HEK293 (cell line): Measurements from ENCODE around the gene PCDH19.

Experiments used
- HOXA7 ChIP-seq: sonication (generic); formaldehyde crosslinking; IDR thresholded peaks from 2 replicates; pipeline ENCODE4 v1.8.1; 2022; ENCODE audit warnings: missing genetic modification reagents, borderline replicate concordance
- KLF7 ChIP-seq: fragments of 450-650 bp; formaldehyde crosslinking; IDR thresholded peaks from 2 replicates; pipeline ENCODE4 v1.5.1; 2016; ENCODE audit warnings: missing biosample characterization, missing genetic modification characterization, borderline replicate concordance
- KLF8 ChIP-seq: fragments of 450-650 bp; formaldehyde crosslinking; IDR thresholded peaks from 2 replicates; pipeline ENCODE4 v1.5.1; 2016; ENCODE audit warnings: missing biosample characterization, missing genetic modification characterization
- OSR2 ChIP-seq: fragments of 450-650 bp; formaldehyde crosslinking; IDR thresholded peaks from 2 replicates; pipeline ENCODE4 v1.5.1; 2016; ENCODE audit warnings: missing biosample characterization, missing genetic modification characterization
- SCRT2 ChIP-seq: fragments of 450-650 bp; formaldehyde crosslinking; IDR thresholded peaks from 2 replicates; pipeline ENCODE4 v1.5.1; 2016; ENCODE audit warnings: missing biosample characterization, missing genetic modification characterization
- TCF7L2 ChIP-seq: IDR thresholded peaks from 2 replicates; pipeline ENCODE4 v1.6.1; 2011; ENCODE audit warnings: low read depth, mild to moderate bottlenecking, inconsistent platforms, low read length, moderate library complexity, borderline replicate concordance
- TRIM28 ChIP-seq: IDR thresholded peaks from 2 replicates; pipeline ENCODE4 v1.6.1; 2011; ENCODE audit warnings: low read length, control low read depth, borderline replicate concordance
- YY2 ChIP-seq: fragments of 450-650 bp; formaldehyde crosslinking; IDR thresholded peaks from 2 replicates; pipeline ENCODE4 v1.5.1; 2016; ENCODE audit warnings: missing biosample characterization, missing genetic modification characterization
- ZBTB20 ChIP-seq: fragments of 450-650 bp; formaldehyde crosslinking; IDR thresholded peaks from 2 replicates; pipeline ENCODE4 v1.5.1; 2016; ENCODE audit warnings: missing biosample characterization, missing genetic modification characterization
- ZNF10 ChIP-seq: fragments of 450-650 bp; formaldehyde crosslinking; IDR thresholded peaks from 2 replicates; pipeline ENCODE4 v1.5.1; 2017; ENCODE audit warnings: missing biosample characterization, missing genetic modification characterization
- ZNF112 ChIP-seq: fragments of 450-650 bp; formaldehyde crosslinking; IDR thresholded peaks from 2 replicates; pipeline ENCODE4 v1.5.0; 2017; ENCODE audit warnings: missing biosample characterization, missing genetic modification characterization
- ZNF114 ChIP-seq: fragments of 450-650 bp; formaldehyde crosslinking; IDR thresholded peaks from 2 replicates; pipeline ENCODE4 v1.5.0; 2017; ENCODE audit warnings: missing biosample characterization, missing genetic modification characterization
- ZNF138 ChIP-seq: fragments of 450-650 bp; formaldehyde crosslinking; IDR thresholded peaks from 2 replicates; pipeline ENCODE4 v1.5.1; 2016; ENCODE audit warnings: missing biosample characterization, missing genetic modification characterization, borderline replicate concordance
- ZNF16 ChIP-seq: fragments of 450-650 bp; formaldehyde crosslinking; IDR thresholded peaks from 2 replicates; pipeline ENCODE4 v1.5.1; 2016; ENCODE audit warnings: low read depth, missing biosample characterization, missing genetic modification characterization
- ZNF202 ChIP-seq: fragments of 450-650 bp; formaldehyde crosslinking; IDR thresholded peaks from 2 replicates; pipeline ENCODE4 v1.5.1; 2016; ENCODE audit warnings: missing biosample characterization, missing genetic modification characterization, borderline replicate concordance
- ZNF266 ChIP-seq: fragments of 450-650 bp; formaldehyde crosslinking; IDR thresholded peaks from 2 replicates; pipeline ENCODE4 v1.5.1; 2016; ENCODE audit warnings: missing biosample characterization, missing genetic modification characterization, low read depth
- ZNF354C ChIP-seq: fragments of 450-650 bp; formaldehyde crosslinking; IDR thresholded peaks from 2 replicates; pipeline ENCODE4 v1.5.1; 2016; ENCODE audit warnings: missing biosample characterization, missing genetic modification characterization, low read depth, borderline replicate concordance
- ZNF48 ChIP-seq: fragments of 450-650 bp; formaldehyde crosslinking; IDR thresholded peaks from 2 replicates; pipeline ENCODE4 v1.5.1; 2016; ENCODE audit warnings: missing biosample characterization, missing genetic modification characterization
- ZNF514 ChIP-seq: fragments of 450-650 bp; formaldehyde crosslinking; IDR thresholded peaks from 2 replicates; pipeline ENCODE4 v1.5.1; 2016; ENCODE audit warnings: missing biosample characterization, missing genetic modification characterization
- ZNF664 ChIP-seq: fragments of 450-650 bp; formaldehyde crosslinking; IDR thresholded peaks from 2 replicates; pipeline ENCODE4 v1.5.1; 2016; ENCODE audit warnings: missing biosample characterization, missing genetic modification characterization
- ZNF701 ChIP-seq: fragments of 450-650 bp; formaldehyde crosslinking; IDR thresholded peaks from 2 replicates; pipeline ENCODE4 v1.5.1; 2016; ENCODE audit warnings: missing biosample characterization, missing genetic modification characterization
- ZNF76 ChIP-seq: fragments of 450-650 bp; formaldehyde crosslinking; IDR thresholded peaks from 2 replicates; pipeline ENCODE4; 2016; ENCODE audit warnings: low read depth, missing biosample characterization, missing genetic modification characterization, borderline replicate concordance
- ZNF785 ChIP-seq: fragments of 450-650 bp; formaldehyde crosslinking; IDR thresholded peaks from 2 replicates; pipeline ENCODE4 v1.5.1; 2016; ENCODE audit warnings: missing biosample characterization, missing genetic modification characterization
- ZNF830 ChIP-seq: fragments of 450-650 bp; IDR thresholded peaks from 2 replicates; pipeline ENCODE4 v1.5.0; 2018; ENCODE audit warnings: missing biosample characterization, missing genetic modification characterization, low read depth, mild to moderate bottlenecking, moderate library complexity
- ZNF837 ChIP-seq: fragments of 450-650 bp; formaldehyde crosslinking; IDR thresholded peaks from 2 replicates; pipeline ENCODE4 v1.5.1; 2016; ENCODE audit warnings: missing biosample characterization, missing genetic modification characterization
- ZSCAN30 ChIP-seq: fragments of 450-650 bp; IDR thresholded peaks from 2 replicates; pipeline ENCODE4 v1.5.1; 2018; ENCODE audit warnings: missing biosample characterization, mild to moderate bottlenecking, missing genetic modification characterization, moderate library complexity
- TF ChIP-seq, protein P1 (sequence below): fragments of 450-650 bp; formaldehyde crosslinking; IDR thresholded peaks from 2 replicates; pipeline ENCODE4 v1.5.1; 2016; ENCODE audit warnings: missing biosample characterization, missing genetic modification characterization
- TF ChIP-seq, protein P2 (sequence below): fragments of 450-650 bp; formaldehyde crosslinking; IDR thresholded peaks from 2 replicates; pipeline ENCODE4 v1.5.1; 2017; ENCODE audit warnings: missing biosample characterization, missing genetic modification characterization
- TF ChIP-seq, protein P3 (sequence below): fragments of 450-650 bp; formaldehyde crosslinking; IDR thresholded peaks from 2 replicates; pipeline ENCODE4 v1.5.1; 2017; ENCODE audit warnings: missing biosample characterization, missing genetic modification characterization
- TF ChIP-seq, protein P4 (sequence below): fragments of 450-650 bp; formaldehyde crosslinking; optimal IDR thresholded peaks from 2 replicates; pipeline ENCODE3; 2016; ENCODE audit warnings: missing biosample characterization, mild to moderate bottlenecking, missing genetic modification characterization
- TF ChIP-seq, protein P5 (sequence below): IDR thresholded peaks from 2 replicates; pipeline ENCODE4 v1.6.1; 2011; ENCODE audit warnings: mild to moderate bottlenecking, low read depth, low read length, borderline replicate concordance

Gene PCDH19

DNA sequence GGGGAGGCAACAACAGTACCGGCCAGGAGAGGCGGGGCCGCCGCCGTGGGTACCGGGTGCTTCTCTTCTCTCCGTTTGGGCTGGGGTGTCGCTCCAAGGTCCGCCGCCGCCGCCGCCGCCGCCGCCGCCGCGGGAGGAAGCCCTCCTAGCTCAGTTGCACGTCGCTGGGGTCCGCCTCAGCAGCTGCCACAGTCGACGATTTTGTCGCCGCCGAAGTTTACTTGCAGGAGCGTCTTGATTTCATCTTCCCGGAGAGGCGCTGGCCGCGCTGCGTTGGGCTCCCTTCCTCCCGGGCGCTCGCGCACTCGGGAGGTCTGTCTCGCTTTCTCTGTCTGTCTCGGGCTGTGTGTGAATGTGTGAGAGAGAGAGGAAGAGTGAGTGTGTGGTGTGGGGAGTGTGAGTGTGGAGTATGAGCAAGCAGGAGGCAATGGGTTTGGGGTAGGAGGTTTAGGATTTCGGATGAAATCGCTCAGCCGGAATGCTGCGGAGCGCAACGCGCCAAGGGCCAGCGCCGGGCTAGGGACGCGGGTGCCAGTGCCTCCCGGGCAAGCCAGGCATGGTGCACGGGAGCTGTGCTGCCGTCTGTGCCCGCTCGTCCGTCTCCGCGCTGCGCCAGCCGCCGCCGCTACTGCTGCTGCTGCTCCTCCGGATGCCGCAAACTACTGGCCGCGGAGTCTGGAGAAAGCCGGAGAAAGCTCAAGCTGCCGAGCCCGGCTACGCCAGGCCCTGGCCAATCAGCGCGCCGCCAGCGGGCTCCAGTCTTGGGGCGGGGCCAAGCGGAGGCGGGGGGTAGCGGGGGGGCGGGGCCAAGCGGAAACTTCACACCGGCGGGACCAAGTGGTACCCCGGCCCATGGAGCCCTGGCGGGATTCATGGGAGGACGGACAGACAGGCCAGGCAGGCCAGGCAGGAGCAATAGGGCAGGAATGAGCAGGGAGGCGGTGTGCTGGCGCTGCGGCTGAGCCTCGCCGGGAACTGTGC lies at the start of gene PCDH19 (continued):
- TF ChIP-seq, protein P1, sequence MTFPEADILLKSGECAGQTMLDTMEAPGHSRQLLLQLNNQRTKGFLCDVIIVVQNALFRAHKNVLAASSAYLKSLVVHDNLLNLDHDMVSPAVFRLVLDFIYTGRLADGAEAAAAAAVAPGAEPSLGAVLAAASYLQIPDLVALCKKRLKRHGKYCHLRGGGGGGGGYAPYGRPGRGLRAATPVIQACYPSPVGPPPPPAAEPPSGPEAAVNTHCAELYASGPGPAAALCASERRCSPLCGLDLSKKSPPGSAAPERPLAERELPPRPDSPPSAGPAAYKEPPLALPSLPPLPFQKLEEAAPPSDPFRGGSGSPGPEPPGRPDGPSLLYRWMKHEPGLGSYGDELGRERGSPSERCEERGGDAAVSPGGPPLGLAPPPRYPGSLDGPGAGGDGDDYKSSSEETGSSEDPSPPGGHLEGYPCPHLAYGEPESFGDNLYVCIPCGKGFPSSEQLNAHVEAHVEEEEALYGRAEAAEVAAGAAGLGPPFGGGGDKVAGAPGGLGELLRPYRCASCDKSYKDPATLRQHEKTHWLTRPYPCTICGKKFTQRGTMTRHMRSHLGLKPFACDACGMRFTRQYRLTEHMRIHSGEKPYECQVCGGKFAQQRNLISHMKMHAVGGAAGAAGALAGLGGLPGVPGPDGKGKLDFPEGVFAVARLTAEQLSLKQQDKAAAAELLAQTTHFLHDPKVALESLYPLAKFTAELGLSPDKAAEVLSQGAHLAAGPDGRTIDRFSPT, result 0 out of 2 replicates have a peak, but pooled peaks have one; percentile 15
- 0 out of 2 replicates have a peak, but pooled peaks have one; percentile 29 for TF ChIP-seq ZNF785 (tag by site-specific recombination)
- TF ChIP-seq ZSCAN30 (tag by site-specific recombination), result no peak
- TF ChIP-seq ZNF701 (tag by site-specific recombination), result no peak
- TF ChIP-seq ZBTB20, result peak; percentile 66; the same call in 1 of the 2 replicates
- TF ChIP-seq ZNF664 (tag by site-specific recombination), result no peak
- TF ChIP-seq ZNF114 (tag by site-specific recombination), result no peak
- no peak for TF ChIP-seq ZNF514 (tag by site-specific recombination)
- TF ChIP-seq ZNF830 (tag by site-specific recombination), result no peak
- TF ChIP-seq, protein P2, sequence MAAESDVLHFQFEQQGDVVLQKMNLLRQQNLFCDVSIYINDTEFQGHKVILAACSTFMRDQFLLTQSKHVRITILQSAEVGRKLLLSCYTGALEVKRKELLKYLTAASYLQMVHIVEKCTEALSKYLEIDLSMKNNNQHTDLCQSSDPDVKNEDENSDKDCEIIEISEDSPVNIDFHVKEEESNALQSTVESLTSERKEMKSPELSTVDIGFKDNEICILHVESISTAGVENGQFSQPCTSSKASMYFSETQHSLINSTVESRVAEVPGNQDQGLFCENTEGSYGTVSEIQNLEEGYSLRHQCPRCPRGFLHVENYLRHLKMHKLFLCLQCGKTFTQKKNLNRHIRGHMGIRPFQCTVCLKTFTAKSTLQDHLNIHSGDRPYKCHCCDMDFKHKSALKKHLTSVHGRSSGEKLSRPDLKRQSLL (tag by site-specific recombination), result peak; percentile 85
- no peak for TF ChIP-seq ZNF202
- TF ChIP-seq ZNF112, result no peak
- peak; percentile 95 for TF ChIP-seq OSR2
- TF ChIP-seq, protein P3, sequence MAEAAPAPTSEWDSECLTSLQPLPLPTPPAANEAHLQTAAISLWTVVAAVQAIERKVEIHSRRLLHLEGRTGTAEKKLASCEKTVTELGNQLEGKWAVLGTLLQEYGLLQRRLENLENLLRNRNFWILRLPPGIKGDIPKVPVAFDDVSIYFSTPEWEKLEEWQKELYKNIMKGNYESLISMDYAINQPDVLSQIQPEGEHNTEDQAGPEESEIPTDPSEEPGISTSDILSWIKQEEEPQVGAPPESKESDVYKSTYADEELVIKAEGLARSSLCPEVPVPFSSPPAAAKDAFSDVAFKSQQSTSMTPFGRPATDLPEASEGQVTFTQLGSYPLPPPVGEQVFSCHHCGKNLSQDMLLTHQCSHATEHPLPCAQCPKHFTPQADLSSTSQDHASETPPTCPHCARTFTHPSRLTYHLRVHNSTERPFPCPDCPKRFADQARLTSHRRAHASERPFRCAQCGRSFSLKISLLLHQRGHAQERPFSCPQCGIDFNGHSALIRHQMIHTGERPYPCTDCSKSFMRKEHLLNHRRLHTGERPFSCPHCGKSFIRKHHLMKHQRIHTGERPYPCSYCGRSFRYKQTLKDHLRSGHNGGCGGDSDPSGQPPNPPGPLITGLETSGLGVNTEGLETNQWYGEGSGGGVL, result peak; percentile 34
- no peak for TF ChIP-seq ZNF354C (tag by site-specific recombination)
- TF ChIP-seq, protein P4, sequence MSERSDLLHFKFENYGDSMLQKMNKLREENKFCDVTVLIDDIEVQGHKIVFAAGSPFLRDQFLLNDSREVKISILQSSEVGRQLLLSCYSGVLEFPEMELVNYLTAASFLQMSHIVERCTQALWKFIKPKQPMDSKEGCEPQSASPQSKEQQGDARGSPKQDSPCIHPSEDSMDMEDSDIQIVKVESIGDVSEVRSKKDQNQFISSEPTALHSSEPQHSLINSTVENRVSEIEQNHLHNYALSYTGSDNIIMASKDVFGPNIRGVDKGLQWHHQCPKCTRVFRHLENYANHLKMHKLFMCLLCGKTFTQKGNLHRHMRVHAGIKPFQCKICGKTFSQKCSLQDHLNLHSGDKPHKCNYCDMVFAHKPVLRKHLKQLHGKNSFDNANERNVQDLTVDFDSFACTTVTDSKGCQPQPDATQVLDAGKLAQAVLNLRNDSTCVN (tag by site-specific recombination), result peak; percentile 70
- no peak for TF ChIP-seq ZNF837
- TF ChIP-seq ZNF76 (tag by site-specific recombination), result no peak
- TF ChIP-seq TRIM28, result no peak
- no peak for TF ChIP-seq ZNF10
- TF ChIP-seq HOXA7, result no peak
- no peak for TF ChIP-seq TCF7L2
- TF ChIP-seq KLF8 (tag by site-specific recombination), result no peak
- TF ChIP-seq, protein P5, sequence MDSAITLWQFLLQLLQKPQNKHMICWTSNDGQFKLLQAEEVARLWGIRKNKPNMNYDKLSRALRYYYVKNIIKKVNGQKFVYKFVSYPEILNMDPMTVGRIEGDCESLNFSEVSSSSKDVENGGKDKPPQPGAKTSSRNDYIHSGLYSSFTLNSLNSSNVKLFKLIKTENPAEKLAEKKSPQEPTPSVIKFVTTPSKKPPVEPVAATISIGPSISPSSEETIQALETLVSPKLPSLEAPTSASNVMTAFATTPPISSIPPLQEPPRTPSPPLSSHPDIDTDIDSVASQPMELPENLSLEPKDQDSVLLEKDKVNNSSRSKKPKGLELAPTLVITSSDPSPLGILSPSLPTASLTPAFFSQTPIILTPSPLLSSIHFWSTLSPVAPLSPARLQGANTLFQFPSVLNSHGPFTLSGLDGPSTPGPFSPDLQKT, result no peak
- no peak for TF ChIP-seq KLF7 (tag by site-specific recombination)
- TF ChIP-seq ZNF266 (tag by site-specific recombination), result no peak
- TF ChIP-seq ZNF16 (tag by site-specific recombination), result 0 out of 2 replicates have a peak, but pooled peaks have one; percentile 16
- TF ChIP-seq YY2 (tag by site-specific recombination), result no peak
- TF ChIP-seq ZNF48 (tag by site-specific recombination), result no peak
- TF ChIP-seq SCRT2 (tag by site-specific recombination), result no peak
- no peak for TF ChIP-seq ZNF138
